Type B pancreatic cell (in vitro differentiated cells): ENCODE data around the gene PCSK9. TPM values are rescaled to one million over a fixed set of nuclear protein-coding genes. Genes with fewer than 3 reads are reported as not detected.
A peak's percentile ranks its signal among the peaks of the same experiment; 100 is the strongest.

Experiments used
- DNase-seq: peaks from one replicate; pipeline ENCODE4 v3.0.0; 2021; ENCODE audit warnings: mixed read lengths; ENCODE audit not compliant: unreplicated experiment; ENCODE audit errors: extremely low spot score
- H3K27ac Mint-ChIP-seq: 2 replicates; pipeline ENCODE4 v1.8.0; 2021; ENCODE audit warnings: mild to moderate bottlenecking, mixed read lengths
- H3K27me3 Mint-ChIP-seq: 2 replicates; pipeline ENCODE4 v1.8.0; 2021; ENCODE audit warnings: mixed read lengths
- H3K36me3 Mint-ChIP-seq: 2 replicates; pipeline ENCODE4 v1.8.0; 2021; ENCODE audit warnings: mixed read lengths
- H3K4me1 Mint-ChIP-seq: one replicate; pipeline ENCODE4 v1.8.0; 2021; ENCODE audit warnings: mixed read lengths; ENCODE audit not compliant: unreplicated experiment
- H3K4me3 Mint-ChIP-seq: 2 replicates; pipeline ENCODE4 v1.8.0; 2021; ENCODE audit warnings: mild to moderate bottlenecking, mixed read lengths
- H3K9me3 Mint-ChIP-seq: 2 replicates; pipeline ENCODE4 v1.8.0; 2021; ENCODE audit warnings: mixed read lengths
- CTCF ChIP-seq: fragments of 200-600 bp; sonication (generic); conservative IDR thresholded peaks from 2 replicates; pipeline ENCODE4 v1.5.0; 2021; ENCODE audit warnings: antibody characterized with exemption, mild to moderate bottlenecking
- total RNA-seq: library from RNA; stranded (reverse); gene quantifications from 2 replicates; pipeline ENCODE4 v1.2.1, GENCODE V29; 2021; ENCODE audit warnings: low replicate concordance

PCSK9 gene
- total RNA-seq, 1 donor from 2014 or later = 15.3 TPM

- no peaks in the 10 kb centered on the region for H3K27me3 Mint-ChIP-seq
- DNase-seq = no peak
- TF ChIP-seq CTCF = no peak
- no peaks in the 10 kb centered on the region for H3K4me1 Mint-ChIP-seq
- H3K9me3 Mint-ChIP-seq = no peaks in the 10 kb centered on the region
- H3K36me3 Mint-ChIP-seq = peaks cover 14% of the 10 kb centered on the region
- no peak overlapping the region for H3K27ac Mint-ChIP-seq
- H3K4me3 Mint-ChIP-seq = no peak overlapping the region
Measured at GRCh38 chr1:55062801-55063576, 23.6 kb downstream of the PCSK9 start.

GRCh38 chr1:55063577-55063942 is 24.2 kb downstream of the PCSK9 start:
- peaks cover 14% of the 10 kb centered on the region for H3K36me3 Mint-ChIP-seq
- no peak overlapping the region for H3K27ac Mint-ChIP-seq
- no peak for DNase-seq
- no peak overlapping the region for H3K4me3 Mint-ChIP-seq
- no peak for TF ChIP-seq CTCF
- no peaks in the 10 kb centered on the region for H3K9me3 Mint-ChIP-seq
- H3K27me3 Mint-ChIP-seq = no peaks in the 10 kb centered on the region
- no peaks in the 10 kb centered on the region for H3K4me1 Mint-ChIP-seq

GRCh38 chr1:55064071-55064581 is 24.8 kb downstream of the PCSK9 start:
- peak; percentile 38 for TF ChIP-seq CTCF
- peaks cover 14% of the 10 kb centered on the region for H3K36me3 Mint-ChIP-seq
- DNase-seq = no peak
- no peak overlapping the region for H3K4me3 Mint-ChIP-seq
- H3K27ac Mint-ChIP-seq = no peak overlapping the region
- H3K4me1 Mint-ChIP-seq = no peaks in the 10 kb centered on the region
- H3K9me3 Mint-ChIP-seq = no peaks in the 10 kb centered on the region
- no peaks in the 10 kb centered on the region for H3K27me3 Mint-ChIP-seq

- no peak for DNase-seq
- H3K27ac Mint-ChIP-seq = no peak overlapping the region
- H3K4me3 Mint-ChIP-seq = no peak overlapping the region
- peaks cover 15% of the 10 kb centered on the region for H3K36me3 Mint-ChIP-seq
- H3K4me1 Mint-ChIP-seq = no peaks in the 10 kb centered on the region
- no peak for TF ChIP-seq CTCF
- no peaks in the 10 kb centered on the region for H3K27me3 Mint-ChIP-seq
- no peaks in the 10 kb centered on the region for H3K9me3 Mint-ChIP-seq
Measured at GRCh38 chr1:55064861-55065263, 25.5 kb downstream of the PCSK9 start.

GRCh38 chr1:55065648-55066047 is 26.3 kb downstream of the PCSK9 start:
- peaks cover 23% of the 10 kb centered on the region for H3K36me3 Mint-ChIP-seq
- no peak for DNase-seq
- no peaks in the 10 kb centered on the region for H3K9me3 Mint-ChIP-seq

More at GRCh38 chr1:55065648-55066047, 26.3 kb downstream of the PCSK9 start:
- TF ChIP-seq CTCF = no peak
- H3K27me3 Mint-ChIP-seq = no peaks in the 10 kb centered on the region
- no peak overlapping the region for H3K4me3 Mint-ChIP-seq
- no peaks in the 10 kb centered on the region for H3K4me1 Mint-ChIP-seq
- H3K27ac Mint-ChIP-seq = no peak overlapping the region
